B cell (primary cell): ENCODE measurements around the gene PRKCH. TPM values are rescaled to one million over a fixed set of nuclear protein-coding genes. Genes with fewer than 3 reads are reported as not detected.

Experiments
- ATAC-seq: fragments of 200-7000 bp; cut with Tn5 transposase; one replicate; pipeline ENCODE4 v1.10.0; 2021; ENCODE audit warnings: low read depth, mild to moderate bottlenecking, moderate number of reproducible peaks, moderate library complexity
- CTCF ChIA-PET: fragments of 350-600 bp; sonication (Branson Sonifier 250); formaldehyde crosslinking; loops from one replicate; lab custom pipeline; 2021; ENCODE audit warnings: antibody characterized with exemption, inconsistent platforms; lab: Charles Lee
- POLR2A ChIA-PET: fragments of 350-600 bp; sonication (Branson Sonifier 250); formaldehyde crosslinking; loops from one replicate; lab custom pipeline; 2021; ENCODE audit warnings: antibody characterized with exemption; lab: Charles Lee
- DNase-seq: peaks from one replicate; pipeline ENCODE4 v3.0.0; 2013
- H2AFZ ChIP-seq: 2 replicates; pipeline ENCODE4 v1.6.1; 2012; ENCODE audit warnings: mild to moderate bottlenecking, low read depth, low read length; ENCODE audit not compliant: insufficient read depth, poor library complexity, severe bottlenecking
- H3K27ac ChIP-seq, 2 donors: 1 replicate in 1 of 2; 2 replicates in 1 of 2; pipeline ENCODE4 v1.5.1; 2012 to 2013; ENCODE audit warnings: low read length in 2 of 2, mild to moderate bottlenecking in 2 of 2, moderate library complexity in 1 of 2
- H3K27me3 ChIP-seq, 4 experiments: fragments of 200-600 bp in 1 of 4; sonication (generic) in 1 of 4; replicated peaks in 1 of 4; 1 replicate in 2 of 4; 2 replicates in 2 of 4; pipeline versions ENCODE4 v1.6.1 to v1.7.0; 2013 to 2016; ENCODE audit warnings: low read length in 3 of 4, mild to moderate bottlenecking in 2 of 4, mixed read lengths in 1 of 4, moderate library complexity in 1 of 4; ENCODE audit not compliant: insufficient read depth in 4 of 4, control insufficient read depth in 3 of 4; ENCODE audit errors: control extremely low read depth in 1 of 4
- H3K36me3 ChIP-seq, 2 experiments: replicated peaks in 1 of 2; 1 replicate in 1 of 2; 2 replicates in 1 of 2; pipeline versions ENCODE4 v1.6.1 to v1.7.1; 2013; ENCODE audit warnings: low read length in 1 of 2; ENCODE audit not compliant: insufficient read depth in 2 of 2, control insufficient read depth in 1 of 2; ENCODE audit errors: control extremely low read depth in 1 of 2, extremely low read depth in 1 of 2
- H3K4me1 ChIP-seq, 2 donors: fragments of 200-600 bp in 1 of 2; sonication (generic) in 1 of 2; 1 replicate in 1 of 2; 2 replicates in 1 of 2; pipeline versions ENCODE4 v1.5.1 to v1.6.1; 2013 to 2017; ENCODE audit warnings: low read length in 2 of 2; ENCODE audit not compliant: control insufficient read depth in 2 of 2, insufficient read depth in 2 of 2
- H3K4me2 ChIP-seq: replicated peaks from 2 replicates; pipeline ENCODE3; 2012; ENCODE audit warnings: mild to moderate bottlenecking, low read depth, low read length; ENCODE audit not compliant: poor library complexity, severe bottlenecking
- H3K4me3 ChIP-seq, 5 experiments: fragments of 200-600 bp in 1 of 5; sonication (generic) in 1 of 5; 1 replicate in 3 of 5; 2 replicates in 2 of 5; pipeline versions ENCODE4 v1.5.1 to v1.7.0; 2011 to 2016; ENCODE audit warnings: low read length in 4 of 5, mild to moderate bottlenecking in 4 of 5, low read depth in 2 of 5, control low read depth in 1 of 5, moderate library complexity in 1 of 5; ENCODE audit not compliant: insufficient read depth in 1 of 5; ENCODE audit errors: control extremely low read depth in 1 of 5, extremely low read depth in 1 of 5
- H3K79me2 ChIP-seq: fragments of 200-600 bp; sonication (generic); one replicate; pipeline ENCODE4 v1.6.0; 2016; ENCODE audit warnings: low read length; ENCODE audit not compliant: control insufficient read depth, insufficient read depth
- H3K9ac ChIP-seq: fragments of 200-600 bp; sonication (generic); 2 replicates; pipeline ENCODE4 v1.6.1; 2017; ENCODE audit warnings: mild to moderate bottlenecking, low read length, moderate library complexity
- H3K9me3 ChIP-seq, 3 donors: one replicate each; pipeline versions ENCODE4 v1.6.1 to v1.7.1; 2013; ENCODE audit warnings: low read length in 2 of 3; ENCODE audit not compliant: control insufficient read depth in 2 of 3, insufficient read depth in 1 of 3; ENCODE audit errors: control extremely low read depth in 1 of 3
- H4K20me1 ChIP-seq: 2 replicates; pipeline ENCODE4 v1.6.0; 2012; ENCODE audit warnings: mild to moderate bottlenecking, low read length; ENCODE audit not compliant: insufficient read depth, control insufficient read depth, poor library complexity, severe bottlenecking
- H3K27ac Mint-ChIP-seq: one replicate; pipeline ENCODE4 v1.8.0; 2021; ENCODE audit warnings: mixed read lengths
- H3K27me3 Mint-ChIP-seq: one replicate; pipeline ENCODE4 v1.8.0; 2021; ENCODE audit warnings: mixed read lengths
- H3K4me1 Mint-ChIP-seq: one replicate; pipeline ENCODE4 v1.8.0; 2021; ENCODE audit warnings: mixed read lengths
- H3K4me3 Mint-ChIP-seq: one replicate; pipeline ENCODE4 v1.8.0; 2021; ENCODE audit warnings: mixed read lengths
- H3K9me3 Mint-ChIP-seq: one replicate; pipeline ENCODE4 v1.8.0; 2022; ENCODE audit warnings: mixed read lengths; ENCODE audit not compliant: insufficient read depth
- CTCF ChIP-seq: fragments of 200-600 bp; IDR thresholded peaks from one replicate; pipeline ENCODE4 v1.8.0; 2022; ENCODE audit warnings: antibody characterized with exemption, mild to moderate bottlenecking
- EZH2 ChIP-seq: IDR thresholded peaks from 2 replicates; pipeline ENCODE4 v1.6.1; 2012; ENCODE audit warnings: borderline replicate concordance, low read depth, mild to moderate bottlenecking, moderate library complexity, low read length; ENCODE audit not compliant: insufficient read depth, poor library complexity, severe bottlenecking
- WGBS: methylation state at CpG from one replicate; pipeline ENCODE4 v1.1.5; 2013; ENCODE audit warnings: missing lambda C conversion rate; ENCODE audit not compliant: insufficient coverage; 5-methylcytosine and 5-hydroxymethylcytosine counted together
- intact Hi-C: fragments of 100-400 bp; cut with micrococcal nuclease; formaldehyde crosslinking; loops from one replicate; pipeline ENCODE4 v1.10.0; 2022
- polyA plus RNA-seq: library from polyadenylated mRNA; depleted of rRNA; stranded (reverse); fragments of >200 nt; gene quantifications from 2 replicates; pipeline ENCODE4 v1.2.3, GENCODE V29; 2012
- total RNA-seq, 2 donors: library from RNA; stranded (reverse); fragments of 120-200 nt in 1 of 2; gene quantifications; 1 replicate in 1 of 2; 2 replicates in 1 of 2; pipeline versions ENCODE4 v1.2.3 to v1.2.4, GENCODE V29; 2013 to 2022

PRKCH gene
- total and polyA plus RNA-seq, 2 donors (not counting 1 experiment from before 2014, with no cell fraction given): 2.0 to 5.0 TPM

GRCh38 chr14:61374284-61374683, 52.9 kb downstream of the PRKCH start:
- no peak for TF ChIP-seq CTCF
- no peak for TF ChIP-seq EZH2
- H3K4me3 Mint-ChIP-seq: no peak overlapping the region
- ATAC-seq (no peak), DNase-seq (no peak)
- H3K4me2 ChIP-seq: no peak overlapping the region
- H3K79me2 ChIP-seq: no peaks in the 10 kb centered on the region
- intact Hi-C loops: no loop called here
- no peak overlapping the region for H3K27ac ChIP-seq
- H3K27me3 Mint-ChIP-seq: no peaks in the 10 kb centered on the region
- H3K27ac Mint-ChIP-seq: no peak overlapping the region
- no peaks in the 10 kb centered on the region for H3K4me1 ChIP-seq
- ChIA-PET POLR2A (no interaction called here), CTCF (no interaction called here)
- 89% methylated on average over 3 of the region's 3 CpGs for WGBS
- H3K9ac ChIP-seq: no peak overlapping the region
- no peak overlapping the region for H2AFZ ChIP-seq
- H3K9me3 Mint-ChIP-seq: peaks cover 20% of the 10 kb centered on the region
- peaks cover under 1% of the 10 kb centered on the region for H3K4me1 Mint-ChIP-seq
- H3K4me3 ChIP-seq: no peak overlapping the region
- H3K9me3 ChIP-seq: peaks cover 4 to 28% (median 19%) of the 10 kb centered on the region in 3 donors
- no peaks in the 10 kb centered on the region for H3K36me3 ChIP-seq
- no peaks in the 10 kb centered on the region for H4K20me1 ChIP-seq
- no peaks in the 10 kb centered on the region for H3K27me3 ChIP-seq

- Histone ChIP-seq H3K4me2 (no peak overlapping the region), H3K9ac (no peak overlapping the region), H3K36me3 (no peaks in the 10 kb centered on the region), H3K27ac (no peak overlapping the region), H3K4me3 (no peak overlapping the region), H3K79me2 (no peaks in the 10 kb centered on the region), H3K27me3 (no peaks in the 10 kb centered on the region), H4K20me1 (no peaks in the 10 kb centered on the region), H3K9me3 (peaks cover 4 to 28% (median 22%) of the 10 kb centered on the region in 3 donors), H3K4me1 (peaks cover 6 to 8% of the 10 kb centered on the region in 2 donors), H2AFZ (no peak overlapping the region)
- POLR2A ChIA-PET: no interaction called here
- H3K4me1 Mint-ChIP-seq: peaks cover 10% of the 10 kb centered on the region
- 90% methylated on average over 2 of the region's 3 CpGs for WGBS
- no peaks in the 10 kb centered on the region for H3K27me3 Mint-ChIP-seq
- no peak overlapping the region for H3K27ac Mint-ChIP-seq
- CTCF ChIA-PET: no interaction called here
- TF ChIP-seq EZH2 (no peak), CTCF (no peak)
- no peak for DNase-seq
- H3K4me3 Mint-ChIP-seq: no peak overlapping the region
- ATAC-seq: no peak
- intact Hi-C loops: no loop called here
- H3K9me3 Mint-ChIP-seq: peaks cover 20% of the 10 kb centered on the region
Measured at GRCh38 chr14:61375218-61375617, 53.8 kb downstream of the PRKCH start.
